Neural progenitor cell (in vitro differentiated cells): ENCODE measurements around the gene TSR3.

Experiments used
- CTCF ChIP-seq: fragments of 200-600 bp; sonication (generic); IDR thresholded peaks from 2 replicates; pipeline ENCODE4 v1.5.1; 2017; ENCODE audit warnings: antibody characterized with exemption, mild to moderate bottlenecking
- EZH2phosphoT487 ChIP-seq: fragments of 200-600 bp; sonication (generic); IDR thresholded peaks from 2 replicates; pipeline ENCODE4 v1.6.1; 2017; ENCODE audit warnings: antibody characterized with exemption

- no peak for TF ChIP-seq CTCF
- TF ChIP-seq EZH2phosphoT487: no peak
Observed at GRCh38 chr16:1308036-1308976, 43.4 kb downstream of the TSR3 start.
